ENCODE measurements around the gene GRAMD2B. TPM values are rescaled to one million over a fixed set of nuclear protein-coding genes. Genes with fewer than 3 reads are reported as not detected.

GRAMD2B gene
- total RNA-seq, 1 experiment from 2014 or later, result 4.1 TPM

GRCh38 chr5:126481243-126481642 lies 58.0 kb downstream of the GRAMD2B start:
- BruUV-seq (replicated peaks), result no TSS peak
- no peak for DNase-seq (ENCODE audit: low read depth, low spot score)
- TF ChIP-seq, protein P1, sequence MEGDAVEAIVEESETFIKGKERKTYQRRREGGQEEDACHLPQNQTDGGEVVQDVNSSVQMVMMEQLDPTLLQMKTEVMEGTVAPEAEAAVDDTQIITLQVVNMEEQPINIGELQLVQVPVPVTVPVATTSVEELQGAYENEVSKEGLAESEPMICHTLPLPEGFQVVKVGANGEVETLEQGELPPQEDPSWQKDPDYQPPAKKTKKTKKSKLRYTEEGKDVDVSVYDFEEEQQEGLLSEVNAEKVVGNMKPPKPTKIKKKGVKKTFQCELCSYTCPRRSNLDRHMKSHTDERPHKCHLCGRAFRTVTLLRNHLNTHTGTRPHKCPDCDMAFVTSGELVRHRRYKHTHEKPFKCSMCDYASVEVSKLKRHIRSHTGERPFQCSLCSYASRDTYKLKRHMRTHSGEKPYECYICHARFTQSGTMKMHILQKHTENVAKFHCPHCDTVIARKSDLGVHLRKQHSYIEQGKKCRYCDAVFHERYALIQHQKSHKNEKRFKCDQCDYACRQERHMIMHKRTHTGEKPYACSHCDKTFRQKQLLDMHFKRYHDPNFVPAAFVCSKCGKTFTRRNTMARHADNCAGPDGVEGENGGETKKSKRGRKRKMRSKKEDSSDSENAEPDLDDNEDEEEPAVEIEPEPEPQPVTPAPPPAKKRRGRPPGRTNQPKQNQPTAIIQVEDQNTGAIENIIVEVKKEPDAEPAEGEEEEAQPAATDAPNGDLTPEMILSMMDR (IDR thresholded peaks at IDR 0.05), result no peak
- TF ChIP-seq TCF7L2 (IDR thresholded peaks at IDR 0.05; ENCODE audit: low read depth, low read length) (no peak), SIN3A (IDR thresholded peaks at IDR 0.05; ENCODE audit: borderline replicate concordance, insufficient read depth, low read depth, low read length) (no peak), POLR2AphosphoS5 (IDR thresholded peaks at IDR 0.05; ENCODE audit: low read depth, low read length) (no peak), REST (IDR thresholded peaks at IDR 0.05; ENCODE audit: insufficient read depth in 1 of 2, low read depth in 2 of 2, low read length in 1 of 2) (no peak)
- in situ Hi-C loops (cut with HindIII; ENCODE audit: low pct_unique_long_range_greater_than_20kb, low sequenced_read_pairs) (no loop called here), intact Hi-C loops (cut with micrococcal nuclease; ENCODE audit: unreplicated experiment) (no loop called here)
- ATAC-seq, result no peak
- Histone ChIP-seq H3K36me3 (ENCODE audit: control insufficient read depth, insufficient read depth, low read length) (peaks cover 2% of the 10 kb centered on the region; the same call in 1 of the 2 replicates), H3K9me3 (ENCODE audit: control insufficient read depth, insufficient read depth, low read depth, low read length) (no peaks in the 10 kb centered on the region), H3K4me3 (ENCODE audit: low read depth in 2 of 2, low read length in 2 of 2) (no peak overlapping the region), H3K27me3 (ENCODE audit: control insufficient read depth, insufficient read depth, low read length) (no peaks in the 10 kb centered on the region), H3K27ac (ENCODE audit: low read length) (no peak overlapping the region), H3K4me1 (ENCODE audit: control insufficient read depth, insufficient read depth, low read length) (no peaks in the 10 kb centered on the region)
- ChIA-PET POLR2A (no interaction called here), CTCF (no interaction called here)

DNA sequence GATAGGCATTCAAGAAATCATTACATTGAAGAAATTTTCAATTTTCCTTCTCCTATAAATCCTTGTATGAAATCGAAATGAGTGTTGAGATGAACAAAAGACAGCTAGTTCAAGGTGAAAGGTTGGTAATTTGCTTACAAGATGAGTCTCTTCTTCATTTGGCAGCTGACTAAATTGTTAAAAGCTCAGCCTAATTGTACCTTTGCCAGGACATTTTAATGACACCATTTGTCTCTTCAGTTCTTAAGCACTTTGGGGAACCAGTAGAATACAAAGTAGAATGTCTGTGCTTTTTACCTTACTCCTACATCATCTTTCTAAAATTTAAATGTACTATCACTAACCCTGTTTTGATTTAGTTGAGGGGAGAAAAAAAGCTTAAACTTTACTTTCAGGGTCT lies 59.4 kb downstream of the GRAMD2B start:
- H3K27ac ChIP-seq (ENCODE audit: low read length), result no peak overlapping the region
- no peaks in the 10 kb centered on the region for H3K9me3 ChIP-seq (ENCODE audit: control insufficient read depth, insufficient read depth, low read depth, low read length)
- in situ Hi-C loops (cut with HindIII; ENCODE audit: low pct_unique_long_range_greater_than_20kb, low sequenced_read_pairs) (no loop called here), intact Hi-C loops (cut with micrococcal nuclease; ENCODE audit: unreplicated experiment) (no loop called here)
- POLR2A ChIA-PET, result no interaction called here
- no peak for ATAC-seq
- no peaks in the 10 kb centered on the region for H3K27me3 ChIP-seq (ENCODE audit: control insufficient read depth, insufficient read depth, low read length)
- no peaks in the 10 kb centered on the region for H3K4me1 ChIP-seq (ENCODE audit: control insufficient read depth, insufficient read depth, low read length)
- DNase-seq (ENCODE audit: low read depth, low spot score), result no peak
- BruUV-seq (replicated peaks), result no TSS peak
- H3K36me3 ChIP-seq (ENCODE audit: control insufficient read depth, insufficient read depth, low read length), result peaks cover 2% of the 10 kb centered on the region; the same call in 1 of the 2 replicates
- CTCF ChIA-PET, result no interaction called here
- TF ChIP-seq, protein P1 (IDR thresholded peaks at IDR 0.05), result no peak
- TF ChIP-seq SIN3A (IDR thresholded peaks at IDR 0.05; ENCODE audit: borderline replicate concordance, insufficient read depth, low read depth, low read length) (no peak), TCF7L2 (IDR thresholded peaks at IDR 0.05; ENCODE audit: low read depth, low read length) (no peak), REST (IDR thresholded peaks at IDR 0.05; ENCODE audit: insufficient read depth in 1 of 2, low read depth in 2 of 2, low read length in 1 of 2) (no peak), POLR2AphosphoS5 (IDR thresholded peaks at IDR 0.05; ENCODE audit: low read depth, low read length) (no peak)
- no peak overlapping the region for H3K4me3 ChIP-seq (ENCODE audit: low read depth in 2 of 2, low read length in 2 of 2)
